PC-9 (cell line): ENCODE results near the gene TMEM208. TPM values are rescaled to one million over a fixed set of nuclear protein-coding genes. Genes with fewer than 3 reads are reported as not detected.

Experiments used
- BruUV-seq: library from RNA; stranded (reverse); fragments of 400-500 nt; replicated peaks from 2 replicates; lab custom pipeline; 2021; lab: Mats Ljungman, UMichigan
- CTCF ChIA-PET: fragments of 300-600 bp; sonication (Branson Sonifier 250); formaldehyde crosslinking; loops from one replicate; lab custom pipeline; 2022; ENCODE audit warnings: antibody characterized with exemption; lab: Charles Lee
- POLR2A ChIA-PET: fragments of 300-600 bp; sonication (Branson Sonifier 250); formaldehyde crosslinking; loops from one replicate; lab custom pipeline; 2022; ENCODE audit warnings: antibody characterized with exemption; ENCODE audit not compliant: unreplicated experiment; lab: Charles Lee
- DNase-seq, 2 experiments: peaks; one replicate each; pipeline versions ENCODE4 v3.0.0 to v3.0.0-alpha.2; 2015 to 2022; ENCODE audit warnings: mixed read lengths in 1 of 2
- H2AFZ ChIP-seq: fragments of 200-600 bp; sonication (generic); 2 replicates; pipeline ENCODE4 v1.8.1; 2017; ENCODE audit warnings: antibody characterized with exemption
- H3F3A ChIP-seq: fragments of 200-600 bp; sonication (generic); 2 replicates; pipeline ENCODE4 v1.8.1; 2017; ENCODE audit warnings: antibody characterized with exemption, mild to moderate bottlenecking, low read depth; ENCODE audit not compliant: insufficient read depth
- H3K27ac ChIP-seq: fragments of 200-600 bp; sonication (generic); 2 replicates; pipeline ENCODE4 v1.6.1; 2016; ENCODE audit warnings: mixed run types
- H3K27me3 ChIP-seq: fragments of 200-600 bp; sonication (generic); 2 replicates; pipeline ENCODE4 v1.6.1; 2016; ENCODE audit warnings: low read depth, mixed run types; ENCODE audit not compliant: insufficient read depth
- H3K36me3 ChIP-seq: fragments of 200-600 bp; sonication (generic); 2 replicates; pipeline ENCODE4 v1.6.1; 2016; ENCODE audit warnings: low read depth, mixed run types
- H3K4me1 ChIP-seq: fragments of 200-600 bp; sonication (generic); replicated peaks from 2 replicates; pipeline ENCODE4 v1.6.1; 2016; ENCODE audit warnings: mixed run types; ENCODE audit not compliant: insufficient read depth
- H3K4me2 ChIP-seq: fragments of 200-600 bp; sonication (generic); 2 replicates; pipeline ENCODE4 v1.6.1; 2017; ENCODE audit warnings: mixed run types
- H3K4me3 ChIP-seq: fragments of 200-600 bp; sonication (generic); 2 replicates; pipeline ENCODE4 v1.6.1; 2016; ENCODE audit warnings: mixed run types
- H3K79me2 ChIP-seq: fragments of 200-600 bp; sonication (generic); 2 replicates; pipeline ENCODE4 v1.6.1; 2017; ENCODE audit warnings: low read depth, mixed run types
- H3K9me2 ChIP-seq: fragments of 200-600 bp; sonication (generic); 2 replicates; pipeline ENCODE4 v1.8.1; 2017; ENCODE audit warnings: mild to moderate bottlenecking; ENCODE audit not compliant: insufficient read depth
- H3K9me3 ChIP-seq: fragments of 200-600 bp; sonication (generic); 2 replicates; pipeline ENCODE4 v1.8.1; 2016; ENCODE audit warnings: low read depth; ENCODE audit not compliant: insufficient read depth
- H4K20me1 ChIP-seq: fragments of 200-600 bp; sonication (generic); 2 replicates; pipeline ENCODE4 v1.8.1; 2017; ENCODE audit not compliant: insufficient read depth
- EZH2 ChIP-seq: fragments of 200-600 bp; sonication (generic); IDR thresholded peaks from 2 replicates; pipeline ENCODE4 v1.8.0; 2017; ENCODE audit warnings: antibody characterized with exemption, low read depth
- intact Hi-C: fragments of 100-400 bp; cut with micrococcal nuclease; formaldehyde crosslinking; loops from one replicate; pipeline ENCODE4 v1.10.0; 2022; ENCODE audit not compliant: unreplicated experiment
- total RNA-seq: library from RNA; stranded (reverse); gene quantifications from 2 replicates; pipeline ENCODE4 v1.2.3, GENCODE V29; 2021
- TF ChIP-seq, protein P1 (sequence below): fragments of 200-600 bp; sonication (generic); conservative IDR thresholded peaks from 2 replicates; pipeline ENCODE4 v1.6.1; 2017; ENCODE audit warnings: mixed run types, antibody characterized with exemption, mild to moderate bottlenecking, moderate library complexity

TMEM208 gene
- total RNA-seq, 1 experiment from 2014 or later, result 39.5 TPM

DNA sequence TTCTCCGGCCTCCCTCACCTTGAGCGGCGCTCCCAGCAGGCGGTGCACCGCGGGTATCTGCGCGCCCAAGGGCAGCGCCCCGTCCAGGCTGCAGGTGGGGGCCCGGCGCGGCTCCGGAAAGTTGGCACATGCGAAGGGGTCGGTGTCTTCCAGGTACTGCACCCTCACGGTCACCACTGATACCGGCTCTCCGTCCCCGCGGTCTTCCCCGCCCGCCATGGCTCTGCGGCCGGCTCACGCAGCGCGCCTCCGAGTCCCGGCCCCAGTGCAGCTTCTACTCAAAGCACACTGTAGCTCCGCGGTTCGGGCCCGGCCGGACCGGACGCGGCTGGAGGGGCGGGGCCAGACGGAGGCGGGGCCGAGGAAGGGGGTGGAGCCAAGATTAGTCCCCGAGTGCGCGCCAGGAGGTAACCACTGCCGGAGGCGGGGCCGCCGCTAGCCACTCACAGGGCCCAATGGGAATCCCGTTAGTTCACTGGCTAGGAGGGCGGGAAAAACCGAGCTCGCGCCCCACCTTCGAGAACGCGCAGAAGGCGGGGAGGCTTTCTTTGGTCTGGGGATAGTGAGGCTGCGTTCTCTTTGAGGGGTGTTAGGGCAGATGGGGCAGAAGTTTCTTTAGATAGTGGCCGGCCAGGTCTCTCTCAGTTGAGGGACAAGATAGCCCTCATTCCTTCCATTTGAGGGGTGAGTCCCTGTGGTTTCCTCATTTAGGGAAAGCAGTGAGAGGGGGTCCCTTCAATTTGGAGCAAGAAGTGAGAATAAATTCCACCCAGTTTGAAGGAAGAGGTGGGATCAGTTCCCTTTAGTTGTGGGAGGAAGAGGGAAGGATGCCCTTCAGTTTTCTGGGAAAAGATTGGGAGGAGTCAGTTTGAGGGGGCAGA, 20.5 kb downstream of the TMEM208 start, which contains the start of gene FHOD1:
FHOD1 (minus strand) TSS at position 290 of the 881 bp plus-strand sequence; CDS start at position 219, 71 bp downstream.
- peaks cover 30% of the 10 kb centered on the region for H3K79me2 ChIP-seq
- H3K27ac ChIP-seq, result peak within 1 kb of the TSS; percentile 76
- no peaks in the 10 kb centered on the region for H4K20me1 ChIP-seq
- peak within 1 kb of the TSS; percentile 87 for H3K4me2 ChIP-seq
- TF ChIP-seq, protein P1, sequence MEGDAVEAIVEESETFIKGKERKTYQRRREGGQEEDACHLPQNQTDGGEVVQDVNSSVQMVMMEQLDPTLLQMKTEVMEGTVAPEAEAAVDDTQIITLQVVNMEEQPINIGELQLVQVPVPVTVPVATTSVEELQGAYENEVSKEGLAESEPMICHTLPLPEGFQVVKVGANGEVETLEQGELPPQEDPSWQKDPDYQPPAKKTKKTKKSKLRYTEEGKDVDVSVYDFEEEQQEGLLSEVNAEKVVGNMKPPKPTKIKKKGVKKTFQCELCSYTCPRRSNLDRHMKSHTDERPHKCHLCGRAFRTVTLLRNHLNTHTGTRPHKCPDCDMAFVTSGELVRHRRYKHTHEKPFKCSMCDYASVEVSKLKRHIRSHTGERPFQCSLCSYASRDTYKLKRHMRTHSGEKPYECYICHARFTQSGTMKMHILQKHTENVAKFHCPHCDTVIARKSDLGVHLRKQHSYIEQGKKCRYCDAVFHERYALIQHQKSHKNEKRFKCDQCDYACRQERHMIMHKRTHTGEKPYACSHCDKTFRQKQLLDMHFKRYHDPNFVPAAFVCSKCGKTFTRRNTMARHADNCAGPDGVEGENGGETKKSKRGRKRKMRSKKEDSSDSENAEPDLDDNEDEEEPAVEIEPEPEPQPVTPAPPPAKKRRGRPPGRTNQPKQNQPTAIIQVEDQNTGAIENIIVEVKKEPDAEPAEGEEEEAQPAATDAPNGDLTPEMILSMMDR, result no peak
- no peak for TF ChIP-seq EZH2
- ChIA-PET POLR2A (interaction anchor here (0.5 to 1.4 kb wide), 19 partner anchors 21 to 719 kb away, joined by 3 to 24 read pairs (median 7); partner anchors contain the start of gene TMEM208), CTCF (interaction anchor here (0.5 to 1.5 kb wide), 17 partner anchors 9 to 269 kb away, joined by 3 to 9 read pairs (median 4); no protein-coding TSS in a partner anchor)
- no TSS peak for BruUV-seq
- peaks cover 50% of the 10 kb centered on the region; the same call in 1 of the 2 replicates for H3F3A ChIP-seq
- H3K9me3 ChIP-seq, result no peaks in the 10 kb centered on the region
- H3K4me1 ChIP-seq, result peaks cover 42% of the 10 kb centered on the region
- peak within 1 kb of the TSS; percentile 90 for H2AFZ ChIP-seq
- no peaks in the 10 kb centered on the region; the same call in 1 of the 2 replicates for H3K27me3 ChIP-seq
- no peaks in the 10 kb centered on the region for H3K36me3 ChIP-seq
- intact Hi-C loops, result loop anchor here (2.0 to 10.0 kb wide), 5 partner anchors 21 to 987 kb away; partner anchors contain the start of genes ESRP2, NOL3 and TMEM208
- no peaks in the 10 kb centered on the region for H3K9me2 ChIP-seq
- H3K4me3 ChIP-seq, result peak within 1 kb of the TSS; percentile 90
- peak; percentile 84 to 98 for DNase-seq

DNA sequence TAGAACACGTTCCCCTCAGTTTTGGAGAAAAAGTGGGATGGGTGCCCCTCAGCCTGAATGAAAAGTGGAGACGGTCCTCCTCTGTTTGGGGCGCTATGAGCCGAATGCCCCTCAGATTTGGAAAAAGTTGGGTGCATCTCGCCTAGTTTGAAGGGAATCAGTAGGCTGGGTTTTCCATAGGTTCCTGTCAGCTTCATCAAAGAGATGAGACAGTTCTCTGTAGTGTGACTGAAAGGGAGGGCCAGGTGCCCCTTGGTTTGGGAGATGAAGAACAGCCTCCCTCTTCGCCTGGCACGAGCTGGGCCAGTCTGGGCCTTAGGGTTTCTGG, 21.1 kb downstream of the TMEM208 start:
- BruUV-seq, result no TSS peak
- no peak for DNase-seq
- Histone ChIP-seq H3K4me2 (peak overlapping the region; percentile 87), H3K4me1 (peaks cover 37% of the 10 kb centered on the region), H3K9me3 (no peaks in the 10 kb centered on the region), H3K9me2 (no peaks in the 10 kb centered on the region), H3K4me3 (peak overlapping the region; percentile 90), H4K20me1 (no peaks in the 10 kb centered on the region), H3K36me3 (no peaks in the 10 kb centered on the region), H3K27ac (no peak overlapping the region), H3K79me2 (peaks cover 26% of the 10 kb centered on the region), H3K27me3 (no peaks in the 10 kb centered on the region; the same call in 1 of the 2 replicates), H3F3A (peaks cover 47% of the 10 kb centered on the region; the same call in 1 of the 2 replicates), H2AFZ (peak overlapping the region; percentile 77)
- intact Hi-C loops, result loop anchor here (5.0 to 10.0 kb wide), 2 partner anchors 76 to 987 kb away; partner anchors contain the start of genes ESRP2 and NOL3
- CTCF ChIA-PET, result interaction anchor here (0.5 to 1.0 kb wide), 3 partner anchors 31 to 47 kb away, joined by 3 to 4 read pairs (median 3); no protein-coding TSS in a partner anchor
- POLR2A ChIA-PET, result interaction anchor here (0.5 to 1.3 kb wide), 6 partner anchors 29 to 718 kb away, joined by 3 to 8 read pairs (median 6); no protein-coding TSS in a partner anchor
- no peak for TF ChIP-seq EZH2
- TF ChIP-seq, protein P1, result no peak
